B cell (primary cell): ENCODE measurements around the gene PTPN1.

Source experiments
- CTCF ChIP-seq: fragments of 200-600 bp; IDR thresholded peaks from one replicate; pipeline ENCODE4 v1.8.0; 2022; ENCODE audit warnings: antibody characterized with exemption, mild to moderate bottlenecking
- EZH2 ChIP-seq: IDR thresholded peaks from 2 replicates; pipeline ENCODE4 v1.6.1; 2012; ENCODE audit warnings: borderline replicate concordance, low read depth, mild to moderate bottlenecking, moderate library complexity, low read length; ENCODE audit not compliant: insufficient read depth, poor library complexity, severe bottlenecking

GRCh38 chr20:50598074-50598473 lies 87.9 kb downstream of the PTPN1 start:
- no peak for TF ChIP-seq CTCF
- no peak for TF ChIP-seq EZH2
